Upper lobe of left lung (tissue), 4 donors: ENCODE results near the gene CENPO.

Experiments
- CTCF ChIP-seq, 6 experiments: fragments of 450-650 bp in 4 of 6; fragments of 200-600 bp in 2 of 6; sonication (generic) in 2 of 6; IDR thresholded peaks; one replicate each; pipeline ENCODE4 v1.5.1; 2016 to 2019; ENCODE audit warnings: antibody characterized with exemption in 6 of 6
- POLR2A ChIP-seq, 4 donors: fragments of 450-650 bp; IDR thresholded peaks; one replicate each; pipeline ENCODE4 v1.5.1; 2016 to 2017; ENCODE audit warnings: antibody characterized with exemption in 4 of 4, mild to moderate bottlenecking in 2 of 4
- POLR2AphosphoS5 ChIP-seq, 2 donors: sonication (generic); formaldehyde crosslinking; IDR thresholded peaks; one replicate each; pipeline ENCODE4 v1.5.1; 2017; ENCODE audit warnings: antibody characterized with exemption in 2 of 2

- no peak for TF ChIP-seq CTCF (IDR thresholded peaks at IDR 0.05)
- TF ChIP-seq POLR2A (IDR thresholded peaks at IDR 0.05), result no peak
- no peak for TF ChIP-seq POLR2AphosphoS5 (IDR thresholded peaks at IDR 0.05)
Observed at GRCh38 chr2:24861500-24861899, 68.3 kb downstream of the CENPO start.
